WTC11 (cell line): Measurements from ENCODE around the gene TUBA3C.

ENCODE experiments used
- CTCF ChIP-seq: fragments of 200-600 bp; IDR thresholded peaks from 2 replicates; pipeline ENCODE4 v1.8.0; 2022; ENCODE audit warnings: antibody characterized with exemption
- EMX1 ChIP-seq: fragments of 250-450 bp; sonication (Bioruptor Pico); IDR thresholded peaks from 2 replicates; pipeline ENCODE4 v1.8.0; 2021; ENCODE audit warnings: mild to moderate bottlenecking
- KAT7 ChIP-seq: sonication (generic); formaldehyde crosslinking; IDR thresholded peaks from 2 replicates; pipeline ENCODE4 v1.8.1; 2023; ENCODE audit warnings: missing genetic modification reagents, mild to moderate bottlenecking, borderline replicate concordance
- SP1 ChIP-seq: sonication (generic); formaldehyde crosslinking; conservative IDR thresholded peaks from 2 replicates; pipeline ENCODE4 v1.8.1; 2022; ENCODE audit warnings: missing genetic modification reagents
- ZNF121 ChIP-seq: sonication (generic); formaldehyde crosslinking; IDR thresholded peaks from 2 replicates; pipeline ENCODE4 v1.8.0; 2023; ENCODE audit warnings: missing genetic modification reagents
- TF ChIP-seq, protein P1 (sequence below): fragments of 250-450 bp; sonication (Bioruptor Pico); IDR thresholded peaks from 2 replicates; pipeline ENCODE4 v1.9.0; 2021; ENCODE audit warnings: mild to moderate bottlenecking, borderline replicate concordance
- TF ChIP-seq, protein P2 (sequence below): sonication (generic); formaldehyde crosslinking; IDR thresholded peaks from 2 replicates; pipeline ENCODE4 v1.8.0; 2022; ENCODE audit warnings: mild to moderate bottlenecking, missing genetic modification reagents

GRCh38 chr13:19153782-19154450 lies 27.7 kb downstream of the TUBA3C start:
- no peak for TF ChIP-seq CTCF
- TF ChIP-seq SP1 (CRISPR knock-in tag), result no peak
- TF ChIP-seq EMX1 (CRISPR knock-in tag), result no peak
- TF ChIP-seq, protein P1, sequence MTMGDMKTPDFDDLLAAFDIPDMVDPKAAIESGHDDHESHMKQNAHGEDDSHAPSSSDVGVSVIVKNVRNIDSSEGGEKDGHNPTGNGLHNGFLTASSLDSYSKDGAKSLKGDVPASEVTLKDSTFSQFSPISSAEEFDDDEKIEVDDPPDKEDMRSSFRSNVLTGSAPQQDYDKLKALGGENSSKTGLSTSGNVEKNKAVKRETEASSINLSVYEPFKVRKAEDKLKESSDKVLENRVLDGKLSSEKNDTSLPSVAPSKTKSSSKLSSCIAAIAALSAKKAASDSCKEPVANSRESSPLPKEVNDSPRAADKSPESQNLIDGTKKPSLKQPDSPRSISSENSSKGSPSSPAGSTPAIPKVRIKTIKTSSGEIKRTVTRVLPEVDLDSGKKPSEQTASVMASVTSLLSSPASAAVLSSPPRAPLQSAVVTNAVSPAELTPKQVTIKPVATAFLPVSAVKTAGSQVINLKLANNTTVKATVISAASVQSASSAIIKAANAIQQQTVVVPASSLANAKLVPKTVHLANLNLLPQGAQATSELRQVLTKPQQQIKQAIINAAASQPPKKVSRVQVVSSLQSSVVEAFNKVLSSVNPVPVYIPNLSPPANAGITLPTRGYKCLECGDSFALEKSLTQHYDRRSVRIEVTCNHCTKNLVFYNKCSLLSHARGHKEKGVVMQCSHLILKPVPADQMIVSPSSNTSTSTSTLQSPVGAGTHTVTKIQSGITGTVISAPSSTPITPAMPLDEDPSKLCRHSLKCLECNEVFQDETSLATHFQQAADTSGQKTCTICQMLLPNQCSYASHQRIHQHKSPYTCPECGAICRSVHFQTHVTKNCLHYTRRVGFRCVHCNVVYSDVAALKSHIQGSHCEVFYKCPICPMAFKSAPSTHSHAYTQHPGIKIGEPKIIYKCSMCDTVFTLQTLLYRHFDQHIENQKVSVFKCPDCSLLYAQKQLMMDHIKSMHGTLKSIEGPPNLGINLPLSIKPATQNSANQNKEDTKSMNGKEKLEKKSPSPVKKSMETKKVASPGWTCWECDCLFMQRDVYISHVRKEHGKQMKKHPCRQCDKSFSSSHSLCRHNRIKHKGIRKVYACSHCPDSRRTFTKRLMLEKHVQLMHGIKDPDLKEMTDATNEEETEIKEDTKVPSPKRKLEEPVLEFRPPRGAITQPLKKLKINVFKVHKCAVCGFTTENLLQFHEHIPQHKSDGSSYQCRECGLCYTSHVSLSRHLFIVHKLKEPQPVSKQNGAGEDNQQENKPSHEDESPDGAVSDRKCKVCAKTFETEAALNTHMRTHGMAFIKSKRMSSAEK, result no peak
- TF ChIP-seq KAT7 (CRISPR knock-in tag), result no peak
- TF ChIP-seq, protein P2, sequence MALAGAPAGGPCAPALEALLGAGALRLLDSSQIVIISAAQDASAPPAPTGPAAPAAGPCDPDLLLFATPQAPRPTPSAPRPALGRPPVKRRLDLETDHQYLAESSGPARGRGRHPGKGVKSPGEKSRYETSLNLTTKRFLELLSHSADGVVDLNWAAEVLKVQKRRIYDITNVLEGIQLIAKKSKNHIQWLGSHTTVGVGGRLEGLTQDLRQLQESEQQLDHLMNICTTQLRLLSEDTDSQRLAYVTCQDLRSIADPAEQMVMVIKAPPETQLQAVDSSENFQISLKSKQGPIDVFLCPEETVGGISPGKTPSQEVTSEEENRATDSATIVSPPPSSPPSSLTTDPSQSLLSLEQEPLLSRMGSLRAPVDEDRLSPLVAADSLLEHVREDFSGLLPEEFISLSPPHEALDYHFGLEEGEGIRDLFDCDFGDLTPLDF (CRISPR knock-in tag), result no peak
- TF ChIP-seq ZNF121 (CRISPR knock-in tag), result no peak
